DLD1 (cell line): ENCODE data around the gene C14orf180.

Experiments used
- in situ Hi-C: cut with HindIII; loops from 2 replicates; pipeline ENCODE4 v1.10.0; 2017; ENCODE audit warnings: low sequenced_read_pairs

Gene C14orf180

DNA sequence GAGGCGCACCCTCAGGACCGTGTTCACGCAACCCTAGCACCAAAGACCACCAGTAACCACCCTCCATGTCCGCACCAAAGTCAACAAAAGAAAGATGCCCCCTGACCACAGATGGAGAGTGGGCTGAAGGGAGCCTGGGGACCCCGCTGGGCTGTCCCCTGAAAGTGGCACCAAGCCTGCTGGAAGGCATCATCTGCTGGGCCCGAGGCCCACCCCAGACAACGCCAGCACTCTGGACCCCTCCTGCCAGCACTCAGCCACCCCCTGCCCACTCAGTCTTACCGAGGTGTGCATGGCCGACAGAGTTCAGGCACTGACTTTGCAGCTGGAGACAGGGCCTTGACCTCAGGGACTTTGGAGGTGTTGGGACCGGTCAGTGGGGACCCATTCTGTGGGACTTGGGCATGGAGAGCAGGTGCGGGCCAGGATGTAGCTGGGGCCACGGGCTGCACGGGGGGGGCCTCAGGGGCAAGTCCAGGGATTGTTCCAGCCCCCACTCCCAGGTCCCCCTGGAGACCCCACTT lies 59.4 kb downstream of the C14orf180 start:
- in situ Hi-C loops, result no loop called here

DNA sequence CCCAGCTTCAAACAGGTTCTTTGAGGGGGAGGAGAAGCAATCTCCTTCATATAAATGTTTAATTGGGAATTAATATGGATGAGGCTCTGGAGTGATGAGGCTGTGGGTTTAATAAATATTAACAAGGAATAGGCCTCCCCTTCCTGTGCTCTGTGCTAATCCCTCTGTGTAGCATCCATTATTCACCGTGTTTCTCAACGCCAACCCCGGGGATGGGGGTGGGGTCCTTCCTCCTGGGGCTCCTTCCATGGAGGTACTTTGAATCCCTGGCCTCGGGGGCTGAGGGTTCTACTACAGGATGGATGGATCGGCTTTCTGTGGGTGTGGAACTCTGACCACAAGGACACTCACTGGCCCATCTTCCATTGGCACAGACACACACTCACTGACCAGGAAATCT lies 59.9 kb downstream of the C14orf180 start:
- in situ Hi-C loops, result no loop called here
